ENCODE data around the gene MEI1.

MEI1 gene

DNA sequence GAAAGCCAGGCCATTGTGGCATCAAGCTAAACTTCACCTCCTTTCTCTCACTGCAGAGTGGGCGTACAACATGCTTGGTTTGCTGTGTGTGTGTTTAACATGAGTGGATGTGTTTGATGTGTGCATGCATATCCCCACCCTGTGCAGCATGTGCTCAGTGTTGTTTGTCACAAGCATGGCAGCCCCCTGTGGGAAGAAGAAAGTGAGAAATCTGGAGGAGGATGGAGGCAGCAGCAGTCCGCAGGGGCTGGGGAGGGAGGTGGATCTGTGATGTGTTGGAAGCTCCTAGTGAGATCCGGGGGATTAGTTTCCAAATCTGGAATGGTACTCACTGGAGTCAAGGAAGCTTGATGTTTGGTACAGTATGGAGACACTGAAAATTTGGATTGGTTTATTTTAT, 77.1 kb downstream of the MEI1 start:
- no peak for DNase-seq (ENCODE audit: low read depth)
- TF ChIP-seq, protein P1, sequence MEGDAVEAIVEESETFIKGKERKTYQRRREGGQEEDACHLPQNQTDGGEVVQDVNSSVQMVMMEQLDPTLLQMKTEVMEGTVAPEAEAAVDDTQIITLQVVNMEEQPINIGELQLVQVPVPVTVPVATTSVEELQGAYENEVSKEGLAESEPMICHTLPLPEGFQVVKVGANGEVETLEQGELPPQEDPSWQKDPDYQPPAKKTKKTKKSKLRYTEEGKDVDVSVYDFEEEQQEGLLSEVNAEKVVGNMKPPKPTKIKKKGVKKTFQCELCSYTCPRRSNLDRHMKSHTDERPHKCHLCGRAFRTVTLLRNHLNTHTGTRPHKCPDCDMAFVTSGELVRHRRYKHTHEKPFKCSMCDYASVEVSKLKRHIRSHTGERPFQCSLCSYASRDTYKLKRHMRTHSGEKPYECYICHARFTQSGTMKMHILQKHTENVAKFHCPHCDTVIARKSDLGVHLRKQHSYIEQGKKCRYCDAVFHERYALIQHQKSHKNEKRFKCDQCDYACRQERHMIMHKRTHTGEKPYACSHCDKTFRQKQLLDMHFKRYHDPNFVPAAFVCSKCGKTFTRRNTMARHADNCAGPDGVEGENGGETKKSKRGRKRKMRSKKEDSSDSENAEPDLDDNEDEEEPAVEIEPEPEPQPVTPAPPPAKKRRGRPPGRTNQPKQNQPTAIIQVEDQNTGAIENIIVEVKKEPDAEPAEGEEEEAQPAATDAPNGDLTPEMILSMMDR (IDR thresholded peaks at IDR 0.05; ENCODE audit: control insufficient read depth, insufficient read depth, low read depth, low read length, missing control alignments): no peak
- H3K4me3 ChIP-seq (ENCODE audit: control insufficient read depth, low read depth, low read length): no peak overlapping the region

DNA sequence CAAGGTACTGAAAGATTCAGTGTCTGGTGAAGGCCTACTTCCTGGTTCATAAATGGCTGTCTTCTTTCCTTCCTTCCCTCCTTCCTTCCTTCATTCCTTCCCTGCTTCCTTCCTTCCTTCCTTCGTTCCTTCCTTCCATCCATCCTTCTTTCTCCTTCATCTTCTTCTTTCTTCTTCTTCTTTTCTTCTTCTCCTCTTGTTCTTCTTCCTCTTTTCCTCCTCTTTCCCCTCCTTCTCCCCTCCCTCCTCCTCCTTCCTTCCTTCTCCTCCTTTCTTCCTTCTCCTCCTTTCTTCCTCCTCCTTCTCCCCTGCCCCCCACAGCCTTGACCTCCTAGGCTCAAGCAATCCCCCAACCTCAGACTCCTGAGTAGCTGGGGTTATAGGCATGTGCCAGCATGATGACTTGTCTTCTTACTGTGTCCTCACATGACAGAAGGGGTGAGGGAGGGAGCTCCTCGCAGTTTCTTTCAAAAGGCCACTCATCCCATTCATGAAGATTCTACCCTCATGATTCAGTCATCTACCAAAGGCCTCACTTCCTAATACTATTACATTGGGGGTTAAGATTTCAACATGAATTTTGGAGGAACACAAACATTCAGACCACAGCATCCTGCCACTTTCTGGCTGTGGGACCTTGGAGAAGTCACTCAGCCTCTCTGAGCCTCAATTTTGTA, 78.6 kb downstream of the MEI1 start:
- DNase-seq (ENCODE audit: low read depth): no peak
- TF ChIP-seq, protein P1 (IDR thresholded peaks at IDR 0.05; ENCODE audit: control insufficient read depth, insufficient read depth, low read depth, low read length, missing control alignments): no peak
- no peak overlapping the region for H3K4me3 ChIP-seq (ENCODE audit: control insufficient read depth, low read depth, low read length)

DNA sequence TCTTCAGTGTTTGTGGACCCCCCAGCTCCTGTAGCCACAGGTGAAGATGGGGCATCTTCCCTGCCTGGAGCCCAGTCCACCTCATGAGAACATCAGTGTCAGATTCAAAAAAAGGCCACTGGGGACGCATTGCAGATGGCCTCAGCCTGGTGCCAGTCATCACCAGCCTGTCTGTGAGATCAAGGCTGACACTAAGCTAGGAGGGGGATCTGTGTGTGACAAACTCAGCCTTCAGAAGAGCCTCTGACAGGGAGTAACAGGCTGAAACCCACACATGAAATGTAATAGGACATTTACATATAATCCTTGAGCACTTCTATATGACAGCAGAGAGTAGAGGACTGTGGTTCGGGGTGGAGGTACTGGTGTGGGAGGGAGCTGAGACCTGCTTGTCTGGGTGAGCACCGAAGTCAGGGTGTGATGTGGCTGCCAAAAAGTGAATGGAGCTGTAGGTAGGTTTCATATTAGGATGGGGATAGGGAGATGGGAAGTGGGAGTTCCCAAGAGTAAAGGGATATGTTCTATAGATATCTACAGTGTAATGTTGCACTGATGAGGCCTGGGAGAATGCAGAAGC, 80.7 kb downstream of the MEI1 start:
- DNase-seq (ENCODE audit: low read depth): no peak
- TF ChIP-seq, protein P1 (IDR thresholded peaks at IDR 0.05; ENCODE audit: control insufficient read depth, insufficient read depth, low read depth, low read length, missing control alignments): no peak
- H3K4me3 ChIP-seq (ENCODE audit: control insufficient read depth, low read depth, low read length): no peak overlapping the region

DNA sequence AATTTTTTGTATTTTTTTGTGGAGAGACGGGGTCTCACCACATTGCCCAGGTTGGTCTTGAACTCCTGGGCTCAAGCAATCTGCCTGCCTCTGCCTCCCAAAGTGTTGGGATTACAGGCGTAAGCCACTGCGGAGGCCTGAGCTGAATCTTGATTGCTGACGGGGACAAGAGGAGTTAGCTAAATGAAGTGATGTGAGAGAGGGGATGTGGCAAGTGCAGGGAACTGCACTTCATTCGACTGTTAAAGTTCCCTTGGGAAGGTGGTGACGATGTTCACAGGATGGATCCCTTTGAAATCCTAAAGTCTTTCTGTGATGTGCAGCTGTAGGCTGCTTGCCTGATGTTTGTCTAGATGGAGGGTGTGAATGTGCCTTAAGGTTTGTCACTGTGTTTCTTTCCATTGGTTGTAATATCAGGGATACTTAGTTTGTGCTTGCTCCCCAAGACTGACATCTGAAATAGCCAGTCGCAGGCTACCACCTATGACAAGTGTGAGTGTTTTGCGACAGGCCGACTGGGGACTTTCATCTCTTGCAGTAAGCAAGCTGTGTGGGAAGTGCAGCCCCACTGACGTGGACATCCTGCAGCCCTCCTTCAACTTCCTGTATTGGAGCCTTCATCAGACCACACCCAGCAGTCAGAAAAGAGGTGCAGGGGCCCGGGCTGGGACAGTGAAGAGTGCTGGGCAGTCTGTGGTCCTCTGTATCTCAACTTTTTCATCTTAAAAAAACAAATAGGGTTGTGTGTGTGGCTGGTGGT, 81.6 kb downstream of the MEI1 start:
- H3K4me3 ChIP-seq (ENCODE audit: control insufficient read depth, low read depth, low read length): no peak overlapping the region
- DNase-seq (ENCODE audit: low read depth): no peak
- TF ChIP-seq, protein P1 (IDR thresholded peaks at IDR 0.05; ENCODE audit: control insufficient read depth, insufficient read depth, low read depth, low read length, missing control alignments): no peak

DNA sequence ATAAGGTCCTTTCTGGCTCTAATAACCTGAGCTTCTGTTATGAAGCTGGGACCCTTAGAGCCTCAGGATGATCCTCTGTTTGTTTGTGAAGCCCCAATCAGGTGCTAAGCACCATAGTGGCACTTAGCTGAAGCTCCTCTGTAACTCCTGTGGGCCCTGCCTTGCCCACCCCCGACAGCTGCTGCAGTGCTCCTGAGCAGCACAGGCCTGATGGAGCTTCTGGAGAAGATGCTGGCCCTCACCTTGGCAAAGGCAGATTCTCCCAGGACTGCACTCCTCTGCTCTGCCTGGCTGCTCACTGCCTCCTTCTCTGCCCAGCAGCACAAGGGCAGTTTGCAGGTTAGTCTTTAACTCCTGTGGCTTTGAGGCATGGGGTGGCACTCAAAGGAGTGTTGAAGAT, 82.2 kb downstream of the MEI1 start:
- no peak overlapping the region for H3K4me3 ChIP-seq (ENCODE audit: control insufficient read depth, low read depth, low read length)
- no peak for DNase-seq (ENCODE audit: low read depth)
- TF ChIP-seq, protein P1 (IDR thresholded peaks at IDR 0.05; ENCODE audit: control insufficient read depth, insufficient read depth, low read depth, low read length, missing control alignments): no peak

DNA sequence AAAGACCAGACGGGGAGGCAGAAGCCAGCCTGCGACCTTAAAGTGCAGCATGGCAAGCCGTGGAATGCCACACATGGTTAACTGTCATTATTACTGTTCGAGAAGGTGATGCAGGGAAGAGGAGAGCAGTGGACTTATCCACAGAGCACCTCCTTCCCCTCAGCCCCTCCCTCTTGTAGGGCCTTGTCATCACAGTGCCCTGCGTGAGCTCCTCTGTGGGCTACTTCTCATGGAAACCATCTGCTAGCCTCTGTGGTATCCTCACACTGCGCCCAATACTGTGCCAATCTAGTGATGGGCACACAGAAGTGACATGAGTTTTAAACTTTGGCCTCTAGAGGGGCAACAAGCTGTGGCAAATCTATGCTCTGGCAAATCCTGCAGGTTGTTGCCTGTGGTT, 83.0 kb downstream of the MEI1 start:
- TF ChIP-seq, protein P1 (IDR thresholded peaks at IDR 0.05; ENCODE audit: control insufficient read depth, insufficient read depth, low read depth, low read length, missing control alignments): no peak
- DNase-seq (ENCODE audit: low read depth): no peak
- H3K4me3 ChIP-seq (ENCODE audit: control insufficient read depth, low read depth, low read length): no peak overlapping the region
